Mesenteric fat pad (tissue), 1 donor: ENCODE measurements around the gene HYDIN. TPM values are rescaled to one million over a fixed set of nuclear protein-coding genes. Genes with fewer than 3 reads are reported as not detected.
"Not testable (repeated sequence)": the region's sequence is repeated elsewhere in the genome, so short reads cannot be mapped to it uniquely, and the experiment has no call there.

Experiments used
- DNase-seq: peaks from one replicate; pipeline ENCODE4 v3.0.0-alpha.2; 2020; ENCODE audit warnings: low spot score
- total RNA-seq: library from RNA; stranded (reverse); fragmentation: NEBNext Ultra II Directional; extraction: Animal tissue kit (Norgen Biotek cat#: 25700); gene quantifications from one replicate; pipeline ENCODE4 v1.2.1, GENCODE V29; 2021
- donor health status: DM: yes; HTN: yes; CAD: no.

The HYDIN gene
- total RNA-seq, 1 donor from 2014 or later: 0.55 TPM

DNA sequence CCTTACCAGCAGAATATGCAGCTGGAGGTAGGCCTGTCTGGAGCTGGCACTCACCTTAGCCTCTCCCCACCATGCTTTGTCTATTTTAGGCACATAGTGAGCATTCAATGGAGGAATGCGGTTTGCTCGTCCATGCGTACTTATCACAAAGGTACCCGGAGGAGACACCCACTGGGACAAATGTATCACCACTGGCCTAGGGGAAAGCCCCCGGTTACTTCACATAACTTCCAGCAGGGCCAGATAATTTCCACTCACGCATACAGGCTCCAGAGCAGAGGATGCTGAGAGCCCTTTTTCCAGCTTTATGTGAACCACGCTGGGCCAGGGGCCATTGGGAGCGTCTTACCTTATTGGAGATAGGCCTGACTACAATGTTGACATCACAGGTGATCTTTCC is 348.2 kb downstream of the HYDIN start:
- not testable (repeated sequence) for DNase-seq

DNA sequence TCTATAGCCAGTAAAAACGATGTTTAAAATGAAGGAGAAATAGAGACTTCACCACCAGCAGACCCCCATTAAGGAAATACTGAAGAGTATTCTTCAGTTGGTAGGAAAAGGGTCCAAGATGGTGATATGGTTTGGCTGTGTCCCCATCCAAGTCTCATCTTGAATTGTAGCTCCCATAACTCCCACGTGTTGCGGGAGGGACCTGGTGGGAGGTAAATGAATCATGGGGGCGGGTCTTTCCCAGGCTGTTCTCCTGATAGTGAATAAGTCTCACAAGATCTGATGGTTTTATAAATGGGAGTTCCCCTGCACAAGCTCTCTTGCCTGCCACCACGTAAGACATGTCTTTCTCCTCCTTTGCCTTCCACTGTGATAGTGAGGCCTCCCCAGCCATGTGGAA is 352.6 kb downstream of the HYDIN start:
- DNase-seq: not testable (repeated sequence)

- not testable (repeated sequence) for DNase-seq
Observed at GRCh38 chr16:70876442-70876841, 354.1 kb downstream of the HYDIN start.

DNA sequence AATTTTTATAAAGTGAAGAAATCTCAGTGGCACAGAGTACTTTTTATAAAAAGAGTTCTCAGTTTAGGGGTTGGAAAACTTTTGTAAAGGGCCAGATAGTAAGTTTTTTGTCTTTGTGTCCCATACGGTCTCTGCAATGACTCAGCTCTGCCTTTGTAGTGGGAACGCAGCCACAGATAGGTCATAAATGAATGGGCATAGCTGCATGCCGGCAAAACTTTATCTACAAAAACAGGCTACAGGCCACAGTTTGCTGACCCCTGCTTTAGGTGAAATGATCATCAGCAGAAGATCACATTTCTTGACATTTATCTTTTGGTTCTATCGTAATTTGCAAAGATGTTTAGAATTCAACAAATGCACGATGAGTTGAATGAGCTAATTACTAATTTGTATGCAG is 365.8 kb downstream of the HYDIN start:
- DNase-seq: not testable (repeated sequence)

GRCh38 chr16:70861996-70862395 is 368.5 kb downstream of the HYDIN start:
- DNase-seq: not testable (repeated sequence)

- not testable (repeated sequence) for DNase-seq
Observed at GRCh38 chr16:70851299-70851698, 379.2 kb downstream of the HYDIN start.

DNA sequence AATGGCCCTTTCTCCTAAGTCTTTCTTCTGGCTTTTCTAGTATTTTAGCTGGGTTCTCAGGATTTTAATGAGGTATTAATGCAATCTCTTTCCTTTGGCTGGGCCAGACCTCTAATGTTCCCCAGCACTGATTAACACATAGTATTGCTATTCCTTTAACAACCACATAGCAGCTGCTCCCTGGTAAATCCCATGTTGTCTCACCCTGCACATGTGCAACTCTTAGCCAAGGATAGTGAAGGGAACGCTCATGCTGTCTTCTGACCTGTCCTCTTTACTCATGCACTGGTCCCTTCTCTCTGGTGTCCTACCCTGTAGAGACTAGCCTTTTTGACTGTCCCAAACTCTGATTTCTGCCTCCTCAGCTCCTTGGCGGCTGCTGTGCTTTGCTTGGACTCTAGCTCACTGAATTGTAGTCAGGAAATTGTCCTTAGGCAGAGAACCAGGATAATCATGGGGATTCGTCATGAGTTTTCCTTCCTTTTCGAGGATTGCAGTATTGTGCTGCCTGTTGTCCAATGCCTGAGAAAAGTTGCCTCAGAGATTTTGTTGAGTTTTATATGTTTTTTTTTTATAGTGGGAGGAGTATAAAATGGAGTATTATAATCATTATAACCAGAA is 406.9 kb downstream of the HYDIN start:
- not testable (repeated sequence) for DNase-seq

DNA sequence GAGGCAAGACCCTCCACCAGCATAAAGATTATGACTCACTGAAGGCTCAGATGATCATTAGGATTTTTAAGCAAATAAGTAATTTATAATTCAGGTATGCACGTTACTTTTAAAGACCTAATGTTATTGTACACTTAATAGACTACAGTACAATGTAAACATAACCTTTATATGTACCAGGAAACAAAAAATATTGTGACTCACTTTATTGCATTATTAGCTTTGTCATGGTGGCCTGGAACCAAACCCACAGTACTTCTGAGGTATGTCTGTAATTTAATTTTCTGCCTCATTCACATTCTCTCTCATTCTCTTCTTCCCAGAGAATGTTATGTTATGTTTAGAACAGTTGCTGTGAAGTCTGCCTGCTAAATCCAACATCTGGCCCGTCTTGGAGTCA is 407.8 kb downstream of the HYDIN start:
- DNase-seq: not testable (repeated sequence)

DNA sequence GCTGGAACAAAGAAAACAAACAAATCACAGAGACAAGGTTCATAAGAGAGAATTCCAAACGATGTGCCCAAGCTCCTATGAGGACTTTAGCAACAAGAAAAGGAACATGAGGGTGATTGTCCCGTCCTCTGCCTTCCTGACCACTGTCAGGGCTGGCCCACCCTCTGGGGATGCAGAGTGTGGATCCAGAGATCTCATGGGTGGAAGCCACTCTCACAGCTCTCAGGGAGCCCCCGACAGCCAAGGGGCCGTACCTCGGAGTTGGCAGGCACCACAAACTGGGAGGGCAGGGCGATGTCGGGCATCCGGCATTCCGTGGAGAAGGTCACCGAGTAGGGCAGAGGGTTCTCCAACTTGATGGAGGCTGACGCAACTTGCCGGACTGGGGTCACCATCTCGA is 412.4 kb downstream of the HYDIN start:
- not testable (repeated sequence) for DNase-seq

- DNase-seq: no peak
Observed at GRCh38 chr16:70809392-70810060, 421.0 kb downstream of the HYDIN start.

- no peak for DNase-seq
Observed at GRCh38 chr16:70808371-70808770, 422.2 kb downstream of the HYDIN start.

GRCh38 chr16:70805787-70806186 is 424.7 kb downstream of the HYDIN start:
- DNase-seq: no peak

- DNase-seq: peak; percentile 47
Observed at GRCh38 chr16:70805380-70805779, 425.1 kb downstream of the HYDIN start.

GRCh38 chr16:70804734-70805169 is 425.8 kb downstream of the HYDIN start:
- DNase-seq: peak; percentile 41

DNA sequence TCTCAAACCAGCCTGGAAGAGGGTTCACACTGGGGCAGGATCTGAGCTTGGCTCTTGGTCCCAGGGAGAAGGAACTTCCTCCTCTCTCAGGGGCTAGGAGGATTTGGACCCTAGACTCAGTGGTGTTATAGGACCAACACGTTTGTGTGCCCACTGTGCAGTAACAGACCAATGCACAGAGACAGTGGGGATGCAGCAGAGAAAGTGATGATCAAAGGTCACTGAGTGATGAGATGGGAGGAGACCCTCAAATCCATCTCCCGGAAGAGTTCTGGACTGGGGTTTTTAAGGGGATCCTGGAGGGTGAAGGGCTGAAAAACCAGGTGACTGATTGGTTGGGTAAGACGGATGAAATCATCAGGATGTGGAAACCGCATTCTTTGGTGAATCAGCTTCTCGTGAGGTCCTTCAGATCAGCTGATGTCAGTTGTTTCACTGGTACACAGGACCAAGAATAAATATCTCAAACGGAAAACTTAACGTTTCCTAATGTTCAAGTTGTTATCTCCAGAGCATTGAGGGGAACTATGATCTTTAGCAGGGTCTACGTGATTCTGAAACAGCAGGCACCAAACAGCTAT is 426.3 kb downstream of the HYDIN start:
- no peak for DNase-seq

DNA sequence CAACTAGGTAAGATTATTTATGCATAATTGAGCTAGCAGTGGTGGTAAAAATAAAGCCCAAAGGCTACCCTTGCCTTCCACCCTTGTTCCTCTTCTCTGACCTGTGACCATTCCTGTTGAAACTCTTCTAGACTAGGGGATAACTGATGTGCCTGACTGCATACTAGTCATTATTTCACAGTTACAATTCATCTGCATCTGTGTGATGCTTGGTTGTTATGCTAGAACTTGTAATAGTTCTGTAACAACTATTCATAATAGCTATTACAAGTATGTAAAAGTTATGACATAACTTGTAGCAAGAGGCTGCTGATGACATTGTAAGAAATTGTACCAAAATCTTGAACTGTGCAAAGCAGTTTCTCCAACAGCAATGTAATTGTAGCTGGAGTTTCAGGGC is 427.2 kb downstream of the HYDIN start:
- DNase-seq: no peak

GRCh38 chr16:70801611-70802010 is 428.9 kb downstream of the HYDIN start:
- no peak for DNase-seq

DNA sequence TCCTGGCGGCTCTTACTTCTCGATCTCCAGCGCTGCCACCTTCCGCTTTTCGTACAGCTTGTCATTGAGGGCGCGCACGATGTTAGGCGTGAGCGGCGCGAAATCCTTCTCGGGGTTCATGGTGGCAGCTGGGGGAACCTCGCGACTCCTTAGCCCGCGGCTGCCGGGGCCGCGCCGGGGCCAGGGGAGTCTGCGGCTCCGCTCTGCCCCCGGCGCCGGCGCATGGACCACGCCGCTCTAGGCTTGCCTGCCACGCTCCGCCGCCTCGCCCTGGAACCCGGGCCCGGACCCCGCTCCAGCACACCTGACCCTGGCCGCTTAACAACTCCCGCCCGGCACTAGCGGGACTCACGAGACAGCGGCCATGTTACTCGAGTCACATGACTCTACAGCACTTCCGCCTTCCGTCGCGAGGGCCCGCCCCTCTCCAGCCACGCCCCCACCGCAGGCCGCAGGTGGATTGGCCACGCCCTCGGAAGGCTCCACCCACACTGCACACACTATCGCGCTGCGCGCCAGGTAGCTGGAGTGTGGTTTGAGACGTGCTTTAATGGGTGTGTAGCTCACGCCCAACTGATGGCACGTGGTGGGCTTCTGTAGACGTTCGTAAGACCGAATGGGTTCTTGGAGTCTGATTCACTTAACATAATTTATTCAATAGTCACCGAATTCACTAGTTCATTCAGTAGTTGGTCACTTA is 429.6 kb downstream of the HYDIN start, which contains the start of gene VAC14:
VAC14 (minus strand) TSS at position 378 of the 700 bp plus-strand sequence; CDS start at position 120, 258 bp downstream.
- peak; percentile 95 for DNase-seq

DNA sequence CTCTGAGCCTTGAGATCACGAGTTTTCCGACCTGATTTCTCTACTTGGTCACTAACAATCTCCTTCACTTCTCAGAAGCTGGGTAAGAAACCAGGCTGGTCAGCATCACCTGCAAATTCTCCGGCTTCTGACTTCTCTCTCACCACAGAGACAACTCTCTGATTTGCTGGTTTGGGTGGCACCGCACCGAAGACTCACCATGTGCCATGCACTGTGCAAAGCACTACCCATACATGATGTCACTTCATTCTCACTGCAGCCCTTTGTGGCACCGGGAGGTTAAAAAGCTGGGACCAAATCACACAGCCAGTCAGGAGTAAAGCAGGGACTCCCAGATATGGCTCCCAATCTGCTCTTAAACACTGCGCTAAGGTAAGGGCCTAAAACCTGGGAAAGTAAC is 430.2 kb downstream of the HYDIN start:
- peak; percentile 68 for DNase-seq

DNA sequence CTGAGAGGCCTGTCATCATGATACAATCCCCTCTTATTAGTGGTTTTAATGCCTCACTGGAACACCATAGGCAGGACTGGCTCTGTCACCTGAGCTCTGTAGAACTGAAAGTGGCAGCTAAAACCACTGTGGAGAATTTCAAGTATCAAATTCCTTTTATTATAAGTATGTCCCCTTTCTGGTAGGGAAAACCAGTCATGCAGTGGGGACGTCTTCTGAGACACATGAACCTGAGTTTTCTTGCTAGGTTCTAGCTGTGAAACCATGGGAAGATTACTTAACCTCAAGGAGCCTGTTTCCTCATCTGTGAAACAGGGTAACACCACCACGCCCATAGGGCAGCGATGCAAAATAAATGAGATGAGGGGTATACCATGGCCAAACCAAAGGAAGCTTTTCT is 434.2 kb downstream of the HYDIN start:
- DNase-seq: no peak

DNA sequence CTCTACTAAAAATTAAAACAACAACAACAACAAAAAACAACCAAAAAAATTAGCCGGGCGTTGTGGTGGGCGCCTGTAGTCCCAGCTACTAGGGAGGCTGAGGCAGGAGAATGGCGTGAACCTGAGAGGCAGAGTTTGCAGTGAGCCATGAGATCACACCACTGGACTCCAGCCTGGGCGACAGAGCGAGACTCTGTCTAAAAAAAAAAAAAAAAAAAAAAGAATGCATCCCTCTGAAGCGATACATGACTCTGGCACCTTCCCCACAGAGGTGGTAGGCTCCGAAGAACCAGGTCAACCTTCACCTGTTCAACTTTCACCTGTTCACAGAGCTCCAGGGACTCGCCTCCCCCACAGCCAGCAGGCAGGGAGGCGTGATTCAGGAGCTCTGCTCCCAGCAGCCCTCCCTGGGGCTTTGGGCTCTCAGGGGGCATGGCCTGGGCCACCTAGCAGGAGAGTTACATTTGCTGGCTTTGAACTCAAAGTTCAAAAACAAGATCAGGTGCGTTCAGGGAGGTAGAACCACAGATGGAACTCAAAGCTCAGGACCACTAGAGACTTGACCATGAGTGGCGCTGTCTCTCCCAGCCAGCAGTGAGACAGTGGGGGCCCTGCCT is 435.1 kb downstream of the HYDIN start:
- DNase-seq: peak; percentile 43
